SIG-M5 (cell line): Measurements from ENCODE around the gene CNTFR.
"Not testable (repeated sequence)": the region's sequence is repeated elsewhere in the genome, so short reads cannot be mapped to it uniquely, and the experiment has no call there.

Source experiments
- DNase-seq: peaks from one replicate; lab custom pipeline; 2025; lab: John Stamatoyannopoulos, UW

Gene CNTFR

DNA sequence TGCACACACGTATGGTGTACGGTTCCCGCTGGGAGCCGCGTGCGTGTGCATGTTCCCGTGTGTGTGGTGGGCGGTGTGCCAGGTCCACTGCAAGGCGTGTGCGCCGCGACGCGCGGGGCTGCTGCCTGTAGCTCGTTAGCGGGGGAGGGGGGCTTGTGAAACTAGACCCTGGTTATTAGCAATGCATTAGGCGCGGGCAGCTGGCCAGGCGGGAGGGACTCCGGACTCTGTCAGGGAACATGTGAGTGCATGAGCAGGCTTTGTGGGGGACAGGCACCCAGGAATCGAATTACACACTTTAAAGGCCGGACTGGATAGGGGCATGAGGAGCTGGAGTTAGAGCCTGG is 34.5 kb downstream of the CNTFR start:
- DNase-seq = no peak

DNA sequence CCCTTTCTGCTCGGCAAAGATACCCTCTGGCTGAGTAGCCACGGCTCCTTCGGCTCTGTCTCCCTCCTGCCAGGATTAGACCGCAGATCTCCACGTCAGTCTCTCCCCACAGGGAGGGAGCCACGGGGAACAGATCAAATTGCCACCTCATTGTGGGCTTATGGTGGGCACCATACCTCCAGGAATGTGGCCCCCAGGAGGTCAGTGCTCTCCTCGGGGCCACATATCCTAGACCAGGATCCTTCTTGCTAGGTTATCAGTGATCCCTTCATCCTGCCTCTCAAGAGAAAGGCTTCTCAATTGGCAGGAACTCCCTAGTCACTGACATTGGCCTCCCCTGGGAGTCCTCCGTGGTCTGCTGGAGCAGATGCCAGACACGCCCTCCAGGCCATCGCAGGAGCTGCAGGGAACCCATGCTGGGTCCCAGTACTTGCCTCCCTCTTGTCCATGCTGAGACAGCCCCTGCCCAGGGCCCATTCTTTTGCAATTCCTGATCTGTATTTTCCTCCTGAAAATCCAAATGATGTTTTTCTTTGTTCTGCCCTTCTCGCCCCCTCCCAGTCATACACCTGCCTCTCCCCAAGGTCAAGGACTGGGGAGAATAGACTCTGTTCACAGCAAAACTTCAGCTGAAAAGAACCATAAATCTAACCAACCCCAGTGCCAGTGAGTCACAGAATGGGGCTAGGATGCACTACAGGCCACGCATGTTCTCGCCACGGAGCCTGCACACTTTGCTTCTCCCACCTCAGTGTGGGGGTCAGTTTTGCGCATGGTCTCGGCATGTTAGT is 35.1 kb downstream of the CNTFR start:
- no peak for DNase-seq

DNA sequence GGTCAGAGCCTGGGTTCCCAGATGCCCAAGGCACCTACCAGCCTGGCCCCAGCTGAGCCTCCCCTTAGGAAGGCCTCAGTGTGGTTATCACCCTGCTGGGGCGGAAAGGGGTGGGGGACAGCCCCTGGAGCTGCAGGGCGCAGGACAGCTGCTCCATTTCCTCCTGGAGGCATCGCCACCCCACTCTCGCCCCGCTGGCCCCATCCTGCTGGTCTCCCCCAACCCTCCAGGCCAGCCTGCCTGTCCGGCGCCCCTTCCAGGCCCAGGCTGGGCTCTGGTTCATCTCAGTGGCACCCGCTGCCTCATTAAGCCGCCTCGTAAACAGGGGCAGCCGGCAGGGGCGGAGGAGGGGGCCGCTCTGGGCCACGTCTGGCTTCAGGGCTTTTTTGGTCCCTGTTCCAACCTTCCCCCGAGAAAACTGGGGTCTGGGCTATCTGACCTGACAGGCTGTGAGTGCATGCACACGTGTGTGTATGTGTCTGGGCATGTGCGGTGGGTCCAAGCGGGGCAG is 36.0 kb downstream of the CNTFR start:
- no peak for DNase-seq

DNA sequence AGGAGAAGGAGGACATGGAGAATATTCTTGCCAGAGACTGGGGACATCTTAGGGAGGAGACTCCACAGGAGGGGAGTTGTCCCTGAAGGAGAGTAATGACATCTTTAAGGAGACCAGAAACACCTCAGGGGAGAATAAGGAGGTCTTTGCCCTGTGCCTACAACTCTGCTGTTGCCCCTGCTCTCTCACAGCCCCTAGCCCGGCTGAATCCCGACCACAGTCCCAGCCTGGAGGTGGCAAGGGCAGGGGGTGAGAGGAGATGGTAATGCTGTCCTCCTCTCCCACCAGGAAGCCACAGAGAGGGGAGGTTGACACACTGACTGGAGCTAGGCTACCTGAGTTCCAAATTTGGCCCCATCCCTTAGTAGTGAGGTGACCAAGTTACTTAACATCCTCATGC is 36.5 kb downstream of the CNTFR start:
- DNase-seq = no peak

DNA sequence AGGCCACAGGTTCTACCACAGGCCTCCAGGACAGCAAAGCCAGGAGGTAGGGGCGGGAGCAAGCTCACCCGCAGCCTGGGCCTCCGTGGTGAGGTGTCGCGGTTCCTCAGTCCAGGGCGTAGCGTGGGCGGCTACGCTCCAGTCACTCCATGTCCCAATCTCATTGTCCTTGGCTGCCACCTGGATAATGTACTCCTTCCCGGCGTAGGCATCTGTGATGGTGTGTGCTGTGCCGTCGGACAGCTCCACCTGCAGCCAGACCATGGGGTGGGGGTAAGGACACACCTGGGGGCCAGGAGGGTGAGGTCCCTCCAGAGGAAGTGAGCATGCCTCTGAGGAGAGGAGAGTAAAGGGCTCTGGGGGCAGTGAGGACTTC is 36.9 kb downstream of the CNTFR start:
- no peak for DNase-seq

DNA sequence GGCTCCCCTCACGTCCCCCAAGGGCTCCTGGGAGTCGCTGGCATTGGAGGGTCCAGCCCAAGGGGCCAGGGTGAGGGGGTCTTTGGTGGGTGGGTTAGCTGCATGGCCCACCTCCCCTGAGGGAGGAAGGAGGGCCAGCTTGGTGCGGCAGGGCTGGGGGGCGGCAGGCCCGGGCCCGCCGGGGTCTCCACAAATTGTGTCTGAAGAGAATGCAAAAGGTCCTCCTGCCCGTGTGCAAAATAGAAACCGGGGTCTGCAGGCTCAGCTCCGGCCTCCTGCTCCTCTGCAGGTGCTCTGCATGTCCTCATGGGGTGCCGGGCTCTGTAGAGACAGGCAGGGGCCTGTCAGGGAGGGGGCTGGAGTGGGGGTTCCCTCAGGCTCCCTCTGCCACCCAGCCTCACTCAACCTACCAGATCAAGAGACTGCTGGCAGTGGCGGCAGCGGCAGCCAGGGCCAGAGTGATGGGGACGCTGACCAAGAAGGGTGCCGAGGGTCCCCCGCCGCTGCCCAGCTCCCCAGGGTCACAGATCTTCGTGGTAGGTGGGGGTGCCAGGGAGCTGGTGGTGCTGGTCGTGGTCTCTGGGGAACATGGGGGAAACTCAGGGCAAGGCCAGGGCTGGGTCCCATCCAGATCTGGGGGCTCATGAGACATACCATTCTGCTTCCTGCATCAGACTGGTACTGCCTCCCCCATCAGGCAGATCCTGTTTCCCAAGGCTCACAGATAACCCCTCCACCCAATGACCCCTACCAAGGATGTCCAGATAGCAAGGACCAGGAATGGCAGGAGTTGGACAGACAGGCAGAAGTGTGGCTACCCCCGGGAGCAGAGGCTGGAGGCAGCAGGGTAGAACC is 37.5 kb downstream of the CNTFR start:
- no peak for DNase-seq

DNA sequence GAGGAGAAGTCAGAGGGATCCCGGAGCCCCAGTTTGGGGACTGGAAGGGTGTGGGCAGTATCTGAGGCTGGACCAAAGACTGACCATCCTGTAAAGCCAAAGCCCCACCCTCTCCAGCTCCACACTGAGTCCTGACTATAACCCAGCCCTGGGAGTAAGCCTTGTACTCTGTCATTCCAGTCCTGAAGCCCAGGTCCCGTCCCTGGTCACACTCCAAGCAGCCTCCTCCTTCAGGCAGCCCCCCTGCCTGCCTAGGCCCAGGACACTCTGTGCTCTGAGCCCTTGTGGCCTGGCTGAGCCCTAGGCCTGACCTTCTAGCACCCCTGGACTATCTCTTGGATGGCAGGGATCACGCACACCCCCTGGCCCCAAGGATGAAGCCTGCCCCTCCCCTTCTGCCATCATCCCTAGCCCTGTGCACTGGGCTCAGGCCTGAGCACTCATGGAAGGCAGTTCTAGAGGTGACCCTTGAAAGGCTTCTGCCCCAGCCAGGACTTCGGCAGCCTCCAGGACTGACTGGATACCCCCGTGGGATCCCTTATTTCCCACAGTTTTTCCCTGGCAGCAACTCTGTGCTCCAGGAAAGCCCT is 38.7 kb downstream of the CNTFR start:
- no peak for DNase-seq

DNA sequence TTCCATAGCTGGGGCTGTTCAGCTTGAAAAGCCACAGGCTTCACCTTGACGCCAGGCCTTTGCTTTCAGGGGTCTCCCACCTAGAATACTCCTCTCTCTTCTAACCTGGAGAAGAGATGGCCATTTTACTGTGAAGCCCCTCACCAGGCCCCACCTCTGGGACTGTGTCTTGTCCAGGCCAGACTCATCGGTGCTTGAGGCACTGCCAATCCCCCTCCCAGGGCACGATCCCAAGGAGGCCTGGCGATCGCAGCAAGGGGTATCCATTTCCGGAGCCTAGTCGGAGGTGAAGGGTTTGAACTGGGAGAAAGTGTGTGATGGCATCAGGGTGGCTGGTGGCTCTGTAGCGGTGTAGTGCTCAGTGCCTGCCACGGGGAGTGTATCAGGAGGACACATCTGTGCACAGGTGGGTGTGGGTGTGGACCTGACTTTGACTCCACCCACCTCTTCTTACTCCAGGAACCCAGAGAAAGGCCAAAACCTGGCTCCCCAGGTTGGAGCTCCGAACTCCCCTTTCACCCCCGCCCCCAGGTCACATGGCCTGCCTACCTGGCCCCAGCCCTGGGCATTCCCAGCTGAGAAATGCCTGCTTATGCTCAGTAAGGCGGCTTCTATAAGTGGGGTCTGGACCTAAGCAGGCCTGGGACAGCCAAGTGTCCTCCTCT is 39.4 kb downstream of the CNTFR start:
- DNase-seq = no peak

DNA sequence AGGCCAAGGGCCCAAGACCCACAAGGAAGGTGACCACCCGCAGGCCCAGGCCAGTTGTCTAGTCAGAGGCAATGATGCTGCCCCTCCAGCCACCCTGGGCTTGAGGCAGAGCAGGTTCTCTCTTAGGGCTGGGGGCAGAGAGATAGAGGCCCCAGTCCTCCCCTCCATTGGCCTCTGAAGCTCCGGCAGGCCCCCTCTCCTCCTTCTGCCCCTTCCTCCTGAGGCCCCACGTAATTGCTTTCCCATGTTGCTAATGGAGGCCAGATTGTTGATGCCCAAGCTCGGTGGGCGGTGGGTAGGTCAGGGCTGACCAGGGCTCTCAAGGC is 40.2 kb downstream of the CNTFR start:
- no peak for DNase-seq

DNA sequence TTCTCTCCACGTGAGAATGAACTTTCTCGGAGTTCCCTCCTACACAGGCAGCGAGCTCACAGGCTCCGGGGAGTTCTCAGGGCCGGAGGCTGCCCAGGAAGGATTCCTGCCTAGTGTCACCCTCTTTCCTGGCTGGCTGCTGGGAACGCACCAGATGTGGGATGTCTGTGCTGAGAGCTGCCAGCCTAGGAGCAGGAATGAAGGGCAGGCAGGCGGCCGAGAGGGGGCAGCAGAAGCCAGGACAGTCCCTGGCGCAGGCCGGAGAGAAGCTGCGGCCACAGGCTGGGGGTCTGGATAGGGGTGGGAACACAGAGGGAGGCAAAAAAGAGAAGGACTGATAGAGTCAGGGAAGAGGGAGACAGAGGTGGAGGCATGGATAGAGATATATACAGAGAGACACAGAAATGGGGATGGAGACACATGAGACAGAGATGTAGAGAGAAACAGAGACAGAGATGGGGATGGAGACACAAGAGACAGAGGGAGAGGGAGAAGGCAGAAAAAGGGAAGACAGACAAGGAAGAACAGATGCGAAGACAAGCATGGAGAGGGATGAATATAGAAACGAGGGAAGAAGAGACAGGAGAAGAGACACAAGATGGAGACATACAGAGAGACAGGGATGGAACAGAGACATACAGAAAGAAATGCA is 41.4 kb downstream of the CNTFR start:
- no peak for DNase-seq

DNA sequence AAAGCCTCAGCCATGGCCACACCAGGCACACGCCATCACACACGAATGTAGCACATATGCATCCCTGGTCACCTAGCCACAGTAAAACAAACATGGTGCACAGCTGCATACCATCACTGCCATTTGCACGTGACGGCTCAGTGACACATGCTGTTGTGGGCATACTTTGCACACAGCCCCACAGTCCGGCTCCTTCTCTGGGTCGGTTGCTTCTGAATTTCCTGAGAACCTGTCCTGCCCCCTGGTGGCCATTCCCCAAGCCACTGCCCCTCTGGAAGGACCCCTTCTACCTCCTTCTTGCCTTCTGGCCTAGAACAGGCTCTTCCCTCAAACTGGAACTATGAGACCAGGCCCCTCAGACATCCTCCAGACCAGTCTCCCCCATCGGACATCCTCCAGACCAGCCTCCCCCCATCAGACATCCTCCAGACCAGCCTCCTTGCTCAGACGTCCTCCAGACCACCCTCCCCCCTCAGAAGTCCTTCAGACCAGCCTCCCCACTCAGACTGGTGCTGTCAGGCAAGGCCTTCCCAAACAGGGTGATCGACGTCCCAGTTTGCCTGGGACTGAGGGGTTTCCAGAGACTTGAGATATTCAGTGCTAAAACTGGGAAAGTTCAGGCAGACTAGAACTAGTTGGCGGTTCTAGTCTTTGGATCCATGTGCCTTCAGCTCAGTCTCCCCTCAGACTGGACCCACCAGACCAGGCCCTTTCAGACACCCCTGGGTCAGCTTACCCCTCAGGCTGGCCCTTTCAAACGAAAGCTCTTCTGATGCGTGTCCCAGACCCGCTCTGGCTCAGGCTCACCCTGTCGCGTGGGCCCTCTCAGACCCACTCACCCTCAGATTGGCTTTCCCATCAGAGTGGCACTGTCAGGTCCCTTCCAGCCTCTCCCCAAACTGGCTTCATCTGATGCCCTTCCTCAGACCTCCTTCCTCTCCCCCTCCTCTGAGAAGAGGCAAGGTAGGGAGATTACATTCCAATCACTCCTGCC is 42.4 kb downstream of the CNTFR start:
- no peak for DNase-seq

DNA sequence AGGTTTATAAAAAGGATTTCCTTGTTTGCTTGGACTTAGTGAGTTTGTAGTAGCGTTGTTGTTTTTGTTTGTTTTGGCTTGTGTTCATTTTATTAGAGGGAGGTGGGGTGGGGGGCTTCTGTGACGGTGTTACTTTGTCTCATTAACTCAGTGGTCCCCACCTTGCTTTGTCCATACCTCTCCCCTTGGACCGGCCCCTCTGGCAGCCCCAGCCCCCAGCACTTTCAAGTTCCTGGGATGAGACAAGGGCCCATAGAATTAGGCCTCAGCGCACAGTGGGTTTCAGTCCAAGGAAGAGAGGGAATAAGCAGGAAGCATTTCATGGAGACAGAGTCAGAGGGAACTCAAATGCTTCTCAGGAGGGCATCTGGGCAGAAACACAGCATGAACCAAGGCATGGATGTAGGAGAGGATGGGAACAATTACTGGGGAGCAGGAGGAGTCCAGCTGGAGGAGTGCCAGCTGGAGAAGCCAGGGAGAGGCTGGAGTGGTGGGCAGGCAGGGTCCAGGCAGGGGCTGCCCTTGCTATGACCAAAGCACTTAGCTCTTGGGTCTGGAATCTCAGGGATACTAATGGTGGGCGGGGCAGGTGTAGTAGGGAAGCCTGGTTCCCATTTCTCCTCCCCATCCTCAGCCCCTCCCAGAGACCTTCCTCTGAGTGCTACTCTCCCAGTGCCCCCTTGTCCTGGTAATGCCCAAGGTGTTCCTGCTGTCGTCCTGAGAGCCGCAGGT is 43.3 kb downstream of the CNTFR start:
- no peak for DNase-seq

DNA sequence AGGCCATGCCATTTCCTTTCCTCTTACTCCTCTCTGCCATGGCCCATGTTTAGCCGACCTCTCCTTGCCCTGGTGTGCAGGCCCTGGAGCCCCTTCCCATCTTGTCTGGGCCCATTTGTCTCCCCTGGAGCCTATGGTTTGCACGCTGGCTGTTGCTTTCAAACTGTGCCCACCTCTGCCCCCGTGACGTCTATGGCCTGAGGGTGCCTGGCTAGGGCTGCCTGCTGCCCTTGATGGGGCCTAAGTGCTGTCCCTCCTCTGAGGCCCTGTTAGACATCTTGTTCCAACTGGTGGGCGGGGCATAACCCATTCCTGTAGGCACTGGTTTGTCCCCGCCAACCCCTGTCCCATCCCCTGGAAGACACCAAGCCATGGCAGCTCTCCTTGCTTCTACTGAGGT is 44.0 kb downstream of the CNTFR start:
- DNase-seq = no peak

DNA sequence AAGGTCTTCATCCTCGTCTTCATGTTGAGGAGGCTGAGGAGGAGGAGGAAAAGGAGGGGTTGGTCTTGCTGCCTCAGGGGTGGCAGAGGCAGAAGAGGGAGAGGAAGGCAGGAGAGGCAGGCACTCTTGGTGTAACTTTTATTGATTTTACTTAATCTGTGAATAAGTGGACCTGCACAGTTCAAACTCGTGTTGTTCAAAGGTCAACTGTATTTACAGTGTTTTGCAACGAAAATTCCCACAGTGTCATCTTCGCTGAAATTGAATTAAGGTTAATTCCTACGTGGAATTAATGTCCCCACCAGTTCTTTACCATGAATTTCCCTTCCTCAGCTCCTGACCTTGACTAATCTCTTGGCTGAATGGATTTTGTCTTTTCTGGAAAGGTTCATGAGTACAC is 45.5 kb downstream of the CNTFR start:
- DNase-seq = no peak

DNA sequence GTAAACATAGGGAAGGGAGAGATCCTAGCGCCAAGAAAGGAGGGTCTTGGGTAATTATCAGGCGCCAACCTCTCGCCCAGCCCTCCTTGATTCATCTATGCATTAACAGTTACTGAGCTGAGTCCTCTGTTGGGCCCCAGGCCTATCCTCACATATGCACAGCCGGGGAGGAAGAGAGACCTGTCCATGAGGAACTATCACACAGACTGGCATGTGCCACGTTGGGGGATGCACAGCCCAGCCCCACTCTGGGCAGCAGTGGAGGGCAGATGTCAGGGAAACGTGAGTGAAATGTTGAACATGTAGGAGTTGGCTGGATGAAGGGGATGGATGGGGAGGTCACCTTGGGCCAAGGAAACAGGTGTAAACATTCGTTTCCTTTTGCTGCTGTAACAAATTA is 48.0 kb downstream of the CNTFR start:
- DNase-seq = no peak

DNA sequence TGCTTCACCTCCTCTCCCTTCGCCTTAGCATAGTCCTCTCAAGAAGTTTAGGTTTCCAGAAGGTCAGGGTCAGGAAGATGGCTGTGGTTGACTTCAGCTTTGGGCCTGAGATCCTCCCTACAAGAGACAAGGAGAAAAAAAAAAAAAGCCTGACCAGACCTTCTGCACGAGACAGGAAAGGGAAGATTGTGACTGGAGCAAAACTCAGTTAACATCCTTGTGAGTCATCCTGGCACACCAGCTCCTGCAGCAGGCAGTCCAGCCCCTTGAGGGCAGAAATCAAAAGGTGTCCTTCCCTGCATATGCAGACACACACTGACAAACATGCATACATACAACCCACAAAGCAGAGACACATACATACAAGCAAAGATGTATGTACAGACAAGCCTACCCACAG is 48.7 kb downstream of the CNTFR start:
- DNase-seq = no peak

DNA sequence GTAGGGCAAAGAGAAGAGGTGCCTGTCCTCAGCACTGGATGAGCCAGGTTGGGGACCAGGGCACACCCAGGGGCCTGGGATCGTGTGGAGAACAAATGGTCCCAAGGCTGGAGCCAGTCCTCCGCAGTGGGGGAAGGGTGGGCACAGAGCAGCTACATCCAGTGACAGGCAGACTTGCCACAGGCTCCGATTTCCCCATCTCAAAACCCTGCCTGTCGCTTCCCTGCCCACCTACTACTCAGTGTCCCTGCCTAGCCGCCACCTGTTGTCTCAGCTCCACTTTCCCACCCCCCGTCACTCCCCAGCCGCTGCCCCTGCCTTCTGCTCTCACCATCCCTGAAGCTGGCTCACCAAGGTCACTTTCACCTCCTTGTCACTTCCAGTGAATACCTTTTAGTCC is 52.8 kb downstream of the CNTFR start:
- no peak for DNase-seq

DNA sequence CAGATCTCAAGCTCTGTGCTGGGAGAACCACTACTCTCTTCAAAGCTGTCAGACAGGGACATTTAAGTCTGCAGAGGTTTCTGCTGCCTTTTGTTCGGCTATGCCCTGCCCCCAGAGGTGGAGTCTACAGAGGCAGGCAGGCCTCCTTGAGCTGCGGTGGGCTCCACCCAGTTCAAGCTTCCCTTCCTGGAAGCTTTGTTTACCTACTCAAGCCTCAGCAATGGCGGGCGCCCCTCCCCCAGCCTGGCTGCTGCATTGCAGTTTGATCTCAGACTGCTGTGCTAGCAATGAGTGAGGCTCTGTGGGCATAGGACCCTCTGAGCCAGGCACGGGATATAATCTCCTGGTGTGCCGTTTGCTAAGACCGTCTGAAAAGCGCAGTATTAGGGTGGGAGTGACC is 57.5 kb downstream of the CNTFR start:
- not testable (repeated sequence) for DNase-seq

DNA sequence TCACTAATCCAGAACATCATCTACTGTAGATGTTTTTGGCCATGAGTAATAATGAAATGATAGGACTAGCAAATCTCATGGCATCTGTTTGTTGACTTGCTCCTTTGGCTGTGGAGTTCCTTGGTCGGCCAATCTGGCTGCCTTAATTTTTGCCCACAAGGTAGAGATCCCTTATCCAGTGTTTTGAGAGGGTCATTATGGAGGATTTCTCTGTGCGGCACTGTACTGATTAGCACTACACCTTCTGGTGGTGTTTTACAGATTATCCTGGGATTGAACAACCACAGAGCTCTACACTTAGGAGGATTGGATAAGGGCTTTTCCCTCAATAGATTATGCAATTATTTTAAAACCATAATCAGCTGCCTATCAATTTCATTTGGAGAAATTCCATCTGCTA is 63.5 kb downstream of the CNTFR start:
- DNase-seq = no peak

DNA sequence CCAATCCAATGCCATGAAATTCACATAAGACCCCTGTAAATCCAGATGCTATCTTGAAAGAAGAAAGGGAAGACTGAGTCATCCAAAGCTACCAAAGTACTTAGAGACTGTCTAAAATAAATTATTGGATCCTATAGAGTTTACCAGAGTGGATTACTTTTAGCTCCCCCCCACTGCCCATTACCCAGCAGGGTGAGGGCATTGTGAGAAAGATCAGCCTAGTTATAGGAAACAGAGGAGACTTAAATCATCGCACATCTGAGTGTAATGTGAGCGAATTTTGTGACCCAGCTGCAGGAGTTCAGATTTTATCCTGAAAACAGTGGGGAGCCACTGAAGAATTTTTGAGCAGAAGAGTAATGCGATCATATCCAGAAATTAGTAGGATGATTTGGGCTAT is 65.2 kb downstream of the CNTFR start:
- DNase-seq = no peak
